Lung (tissue), 12 donors: ENCODE data around the gene UBE2D1. TPM values are rescaled to one million over a fixed set of nuclear protein-coding genes. Genes with fewer than 3 reads are reported as not detected.

ENCODE experiments used
- ATAC-seq: fragments of 200-7000 bp; cut with Tn5 transposase; one replicate; pipeline ENCODE4 v1.9.1; 2020; ENCODE audit warnings: moderate number of reproducible peaks; ENCODE audit not compliant: insufficient read depth, low FRiP score
- DNase-seq, 3 donors: peaks; one replicate each; pipeline ENCODE4 v3.0.0-alpha.2; 2013 to 2017
- H3K27ac ChIP-seq, 2 donors: one replicate each; pipeline ENCODE4 v1.5.1; 2013; ENCODE audit warnings: mild to moderate bottlenecking in 2 of 2, moderate library complexity in 2 of 2, control low read depth in 1 of 2, inconsistent platforms in 1 of 2, low read depth in 1 of 2, low read length in 1 of 2
- H3K27me3 ChIP-seq, 3 donors: one replicate each; pipeline ENCODE4 v1.5.1; 2013; ENCODE audit warnings: low read length in 2 of 3; ENCODE audit not compliant: control insufficient read depth in 3 of 3, insufficient read depth in 3 of 3
- H3K36me3 ChIP-seq, 4 donors: one replicate each; pipeline ENCODE4 v1.5.1; 2013; ENCODE audit warnings: low read length in 4 of 4, mild to moderate bottlenecking in 1 of 4, moderate library complexity in 1 of 4; ENCODE audit not compliant: control insufficient read depth in 4 of 4, insufficient read depth in 4 of 4
- H3K4me1 ChIP-seq, 5 donors: one replicate each; pipeline ENCODE4 v1.5.1; 2013; ENCODE audit warnings: low read length in 5 of 5, mild to moderate bottlenecking in 2 of 5, moderate library complexity in 1 of 5; ENCODE audit not compliant: control insufficient read depth in 5 of 5, insufficient read depth in 5 of 5
- H3K4me3 ChIP-seq: one replicate; pipeline ENCODE4 v1.5.1; 2013; ENCODE audit warnings: mild to moderate bottlenecking, control low read depth, moderate library complexity
- H3K9ac ChIP-seq, 2 donors: one replicate each; pipeline ENCODE4 v1.5.1; 2013; ENCODE audit warnings: low read length in 2 of 2, control low read depth in 1 of 2; ENCODE audit not compliant: insufficient read depth in 1 of 2
- H3K9me3 ChIP-seq, 4 donors: one replicate each; pipeline ENCODE4 v1.5.1; 2013; ENCODE audit warnings: low read length in 3 of 4, mild to moderate bottlenecking in 1 of 4, moderate library complexity in 1 of 4; ENCODE audit not compliant: control insufficient read depth in 4 of 4, insufficient read depth in 3 of 4
- WGBS, 2 donors: extraction: QIAGEN DNeasy Blood & Tissue Kit; methylation state at CpG; one replicate each; pipeline ENCODE4 v1.1.7; 2013; 5-methylcytosine and 5-hydroxymethylcytosine counted together
- polyA plus RNA-seq, 2 donors: library from polyadenylated mRNA; stranded (reverse); fragments of 200-250 nt; gene quantifications; one replicate each; pipeline ENCODE4 v1.2.1, GENCODE V29; 2013
- total RNA-seq, 2 donors: library from RNA; depleted of rRNA in 1 of 2; stranded (reverse); fragments of >200 nt in 1 of 2; gene quantifications; one replicate each; pipeline ENCODE4 v1.2.1, GENCODE V29; 2014 to 2021
- TF ChIP-seq, protein P1 (sequence below): IDR thresholded peaks from 2 replicates; pipeline ENCODE4 v1.5.1; 2012; ENCODE audit warnings: mild to moderate bottlenecking; ENCODE audit errors: control extremely low read depth, extremely low read depth
- donor health status: control.
- donor health status: control.
- donor health status: Bipolar disorder and iron deficiency.
- donor health status: healthy.
- donor health status: DM: yes; HTN: yes; CAD: no.

Gene UBE2D1
- total and polyA plus RNA-seq, 4 donors, result 15.6 to 30.5 (median 21.0) TPM

DNA sequence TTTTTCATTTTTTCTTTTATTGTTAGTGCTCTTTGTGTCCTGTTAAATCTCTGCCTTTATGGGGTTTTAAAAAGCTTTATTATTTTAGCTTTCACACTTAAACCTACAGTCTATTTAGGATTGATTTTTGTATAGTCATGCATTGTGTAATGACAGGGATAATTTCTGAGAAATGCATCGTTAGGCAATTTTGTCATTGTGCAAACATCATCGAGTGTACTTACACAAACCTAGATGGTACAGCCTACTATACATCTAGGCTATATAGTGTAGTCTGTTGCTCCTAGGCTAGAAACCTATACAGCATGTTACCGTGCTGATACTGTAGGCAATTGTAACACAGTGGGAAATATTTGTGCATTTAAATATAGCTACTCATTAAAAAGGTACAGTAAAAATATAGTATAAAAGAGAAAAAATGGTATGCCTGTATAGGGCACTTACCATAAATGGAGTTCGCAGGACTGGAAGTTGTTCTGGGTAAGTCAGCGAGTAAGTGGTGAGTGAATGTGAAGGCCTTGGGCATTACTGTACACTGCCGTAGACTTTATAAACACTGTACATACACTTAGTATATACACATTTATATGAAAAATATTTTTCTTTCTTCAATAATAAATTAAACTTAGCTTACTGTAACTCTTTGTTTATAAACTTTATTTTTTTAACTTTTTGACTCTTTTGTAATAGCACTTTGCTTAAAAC lies 16.0 kb downstream of the UBE2D1 start:
- Histone ChIP-seq H3K4me1 (peaks cover 2 to 19% (median 4%) of the 10 kb centered on the region in 5 donors), H3K27ac (no peak overlapping the region), H3K27me3 (no peaks in the 10 kb centered on the region), H3K4me3 (no peak overlapping the region), H3K9me3 (no peaks in the 10 kb centered on the region), H3K9ac (no peak overlapping the region), H3K36me3 (peaks cover 0 to 1% (median 0%) of the 10 kb centered on the region in 4 donors)
- TF ChIP-seq, protein P1, sequence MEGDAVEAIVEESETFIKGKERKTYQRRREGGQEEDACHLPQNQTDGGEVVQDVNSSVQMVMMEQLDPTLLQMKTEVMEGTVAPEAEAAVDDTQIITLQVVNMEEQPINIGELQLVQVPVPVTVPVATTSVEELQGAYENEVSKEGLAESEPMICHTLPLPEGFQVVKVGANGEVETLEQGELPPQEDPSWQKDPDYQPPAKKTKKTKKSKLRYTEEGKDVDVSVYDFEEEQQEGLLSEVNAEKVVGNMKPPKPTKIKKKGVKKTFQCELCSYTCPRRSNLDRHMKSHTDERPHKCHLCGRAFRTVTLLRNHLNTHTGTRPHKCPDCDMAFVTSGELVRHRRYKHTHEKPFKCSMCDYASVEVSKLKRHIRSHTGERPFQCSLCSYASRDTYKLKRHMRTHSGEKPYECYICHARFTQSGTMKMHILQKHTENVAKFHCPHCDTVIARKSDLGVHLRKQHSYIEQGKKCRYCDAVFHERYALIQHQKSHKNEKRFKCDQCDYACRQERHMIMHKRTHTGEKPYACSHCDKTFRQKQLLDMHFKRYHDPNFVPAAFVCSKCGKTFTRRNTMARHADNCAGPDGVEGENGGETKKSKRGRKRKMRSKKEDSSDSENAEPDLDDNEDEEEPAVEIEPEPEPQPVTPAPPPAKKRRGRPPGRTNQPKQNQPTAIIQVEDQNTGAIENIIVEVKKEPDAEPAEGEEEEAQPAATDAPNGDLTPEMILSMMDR, result no peak
- ATAC-seq (no peak), DNase-seq (no peak)
- WGBS, 2 donors, result 36 to 72% methylated on average over 6 of the region's 6 CpGs

DNA sequence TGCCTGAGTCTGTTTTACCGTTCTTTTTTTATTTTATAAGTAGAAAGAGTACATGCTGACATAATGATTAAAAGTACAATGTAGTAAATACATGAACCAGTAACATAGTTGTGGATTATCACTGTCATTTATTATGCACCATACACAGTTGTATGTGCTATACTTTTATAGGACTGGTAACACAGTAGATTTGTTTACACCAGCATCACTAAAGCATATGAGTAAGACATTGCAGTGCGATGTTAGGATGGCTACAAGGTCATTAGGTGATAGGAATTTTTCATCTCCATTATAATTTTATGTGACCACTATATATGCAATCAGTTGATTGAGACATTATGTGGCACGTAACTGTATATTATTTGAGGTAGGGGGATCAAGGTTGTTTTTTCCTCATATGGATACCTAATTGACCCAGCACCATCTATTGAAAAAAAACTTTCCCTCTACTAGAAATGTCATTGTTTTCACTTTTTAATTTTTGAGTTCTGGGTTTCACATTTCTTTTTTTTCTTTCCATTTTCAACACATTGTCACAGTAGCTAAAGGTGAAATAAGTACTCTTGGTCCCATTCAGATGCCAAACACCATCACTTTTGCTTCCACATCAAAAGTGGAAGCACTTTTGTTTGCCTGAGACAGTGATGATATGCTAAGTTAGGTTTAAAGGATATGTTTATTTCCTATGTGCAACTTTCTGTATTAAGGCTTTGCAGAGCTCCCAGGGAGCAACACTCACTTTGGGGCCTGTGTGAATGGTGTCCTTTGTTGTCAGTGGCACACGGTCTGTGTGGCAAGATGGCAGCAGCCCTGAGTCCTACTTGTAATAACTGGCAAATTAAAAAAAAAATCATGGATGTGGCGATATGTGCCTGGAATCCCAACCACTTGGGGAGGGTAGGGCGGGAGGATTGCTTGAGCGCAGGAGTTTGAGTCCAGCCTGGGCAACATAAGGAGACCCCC lies 17.1 kb downstream of the UBE2D1 start:
- H3K9me3 ChIP-seq, result no peaks in the 10 kb centered on the region
- no peak overlapping the region for H3K4me3 ChIP-seq
- H3K36me3 ChIP-seq, result no peaks in the 10 kb centered on the region
- H3K27me3 ChIP-seq, result no peaks in the 10 kb centered on the region
- no peak overlapping the region for H3K9ac ChIP-seq
- DNase-seq (no peak), ATAC-seq (no peak)
- 87 to 95% methylated on average over 7 of the region's 7 CpGs for WGBS, 2 donors
- TF ChIP-seq, protein P1, result no peak
- H3K4me1 ChIP-seq, result peaks cover 2 to 25% (median 4%) of the 10 kb centered on the region in 5 donors
- no peak overlapping the region for H3K27ac ChIP-seq

DNA sequence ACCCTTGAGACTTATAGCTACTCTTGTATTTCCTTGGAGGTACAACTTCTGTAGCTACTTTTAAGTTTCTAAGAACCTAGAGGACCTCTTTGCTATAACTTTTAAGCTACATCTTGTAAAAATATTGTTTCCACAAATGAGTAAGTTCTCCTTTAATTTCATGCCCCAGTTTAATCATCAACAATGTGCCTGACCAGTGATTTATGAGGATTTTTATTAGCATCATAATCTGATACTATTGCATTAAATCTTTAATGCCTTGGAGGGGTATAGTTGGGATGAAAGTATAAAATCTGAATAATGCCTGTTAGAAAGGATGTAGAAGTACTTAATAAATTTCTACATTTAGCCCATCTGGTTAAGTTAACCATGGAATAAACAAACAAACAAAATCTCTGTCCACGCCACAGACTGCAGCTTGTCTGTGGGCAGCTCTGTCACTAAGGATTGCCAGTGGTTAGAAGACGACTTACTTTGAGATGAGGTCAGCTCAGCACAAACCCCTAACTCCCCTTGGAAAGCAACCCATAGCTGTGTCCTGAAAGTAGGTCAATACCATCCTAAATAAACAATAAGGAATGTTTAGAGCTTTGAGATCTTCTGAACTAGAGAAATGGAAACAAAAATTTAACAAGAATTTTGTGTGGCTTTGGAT lies 18.3 kb downstream of the UBE2D1 start:
- H3K27me3 ChIP-seq, result no peaks in the 10 kb centered on the region
- no peak for DNase-seq
- no peak overlapping the region for H3K9ac ChIP-seq
- TF ChIP-seq, protein P1, result no peak
- H3K4me3 ChIP-seq, result no peak overlapping the region
- no peak overlapping the region for H3K27ac ChIP-seq
- H3K36me3 ChIP-seq, result no peaks in the 10 kb centered on the region
- H3K9me3 ChIP-seq, result no peaks in the 10 kb centered on the region
- WGBS, 2 donors, result 64 to 78% methylated on average over 2 of the region's 2 CpGs
- peaks cover 2 to 26% (median 4%) of the 10 kb centered on the region in 5 donors for H3K4me1 ChIP-seq
- ATAC-seq, result no peak
